A673 (cell line): ENCODE measurements around the gene SGPL1. TPM values are rescaled to one million over a fixed set of nuclear protein-coding genes. Genes with fewer than 3 reads are reported as not detected.

Source experiments
- BruUV-seq: library from RNA; stranded (reverse); fragments of 400-500 nt; replicated peaks from 2 replicates; lab custom pipeline; 2021; lab: Mats Ljungman, UMichigan
- CTCF ChIA-PET: fragments of 300-600 bp; sonication (Branson Sonifier 250); formaldehyde crosslinking; loops from one replicate; lab custom pipeline; 2022; ENCODE audit warnings: antibody characterized with exemption; lab: Charles Lee
- POLR2A ChIA-PET: fragments of 300-600 bp; sonication (Branson Sonifier 250); formaldehyde crosslinking; loops from one replicate; lab custom pipeline; 2022; ENCODE audit warnings: antibody characterized with exemption; ENCODE audit not compliant: low non-redundant PET; lab: Charles Lee
- DNase-seq: peaks from one replicate; pipeline ENCODE4 v3.0.0-alpha.2; 2015; ENCODE audit warnings: low spot score
- H3K27ac ChIP-seq: fragments of 200-600 bp; sonication (generic); 2 replicates; pipeline ENCODE4 v1.5.1; 2016; ENCODE audit warnings: mixed run types, low read depth, mild to moderate bottlenecking, mixed read lengths, antibody characterized with exemption, low read length; ENCODE audit not compliant: poor library complexity, severe bottlenecking
- H3K27me3 ChIP-seq: fragments of 200-600 bp; sonication (generic); replicated peaks from 2 replicates; pipeline ENCODE4 v1.6.1; 2017; ENCODE audit warnings: mixed run types, low read depth, mild to moderate bottlenecking, mixed read lengths, antibody characterized with exemption, low read length; ENCODE audit not compliant: insufficient read depth, poor library complexity
- H3K36me3 ChIP-seq: fragments of 200-600 bp; sonication (generic); 2 replicates; pipeline ENCODE4 v1.6.1; 2016; ENCODE audit warnings: mixed run types, mild to moderate bottlenecking, mixed read lengths, antibody characterized with exemption, low read length; ENCODE audit not compliant: insufficient read depth, poor library complexity, severe bottlenecking
- H3K4me1 ChIP-seq: fragments of 200-600 bp; sonication (generic); 2 replicates; pipeline ENCODE4 v1.6.1; 2017; ENCODE audit warnings: mixed run types, mild to moderate bottlenecking, mixed read lengths, antibody characterized with exemption, low read length; ENCODE audit not compliant: insufficient read depth, poor library complexity, severe bottlenecking
- H3K4me3 ChIP-seq: fragments of 200-600 bp; sonication (generic); 2 replicates; pipeline ENCODE4 v1.5.1; 2016; ENCODE audit warnings: low read depth, mixed run types, mild to moderate bottlenecking, mixed read lengths, low read length; ENCODE audit not compliant: poor library complexity, severe bottlenecking
- H3K9me3 ChIP-seq: fragments of 200-600 bp; sonication (generic); 2 replicates; pipeline ENCODE4 v1.6.1; 2016; ENCODE audit warnings: mixed run types, low read depth, mild to moderate bottlenecking, mixed read lengths, antibody characterized with exemption, low read length; ENCODE audit not compliant: poor library complexity, severe bottlenecking
- CTCF ChIP-seq: fragments of 300-800, 200-600 bp; sonication (generic); conservative IDR thresholded peaks from 2 replicates; pipeline ENCODE4 v1.5.1; 2017; ENCODE audit warnings: low read depth, mild to moderate bottlenecking, antibody characterized with exemption, low read length, moderate library complexity, mixed read lengths
- EZH2 ChIP-seq: fragments of 200-600 bp; sonication (generic); IDR thresholded peaks from 2 replicates; pipeline ENCODE4 v1.6.1; 2017; ENCODE audit warnings: borderline replicate concordance, low read depth, mild to moderate bottlenecking, mixed read lengths, antibody characterized with exemption, low read length; ENCODE audit not compliant: poor library complexity, severe bottlenecking
- intact Hi-C: fragments of 100-400 bp; cut with micrococcal nuclease; formaldehyde crosslinking; loops from one replicate; pipeline ENCODE4 v1.10.0; 2022; ENCODE audit not compliant: unreplicated experiment
- total RNA-seq: library from RNA; stranded (reverse); gene quantifications from 2 replicates; pipeline ENCODE4 v1.2.3, GENCODE V29; 2021

Gene SGPL1
- total RNA-seq, 1 experiment from 2014 or later = 48.6 TPM

DNA sequence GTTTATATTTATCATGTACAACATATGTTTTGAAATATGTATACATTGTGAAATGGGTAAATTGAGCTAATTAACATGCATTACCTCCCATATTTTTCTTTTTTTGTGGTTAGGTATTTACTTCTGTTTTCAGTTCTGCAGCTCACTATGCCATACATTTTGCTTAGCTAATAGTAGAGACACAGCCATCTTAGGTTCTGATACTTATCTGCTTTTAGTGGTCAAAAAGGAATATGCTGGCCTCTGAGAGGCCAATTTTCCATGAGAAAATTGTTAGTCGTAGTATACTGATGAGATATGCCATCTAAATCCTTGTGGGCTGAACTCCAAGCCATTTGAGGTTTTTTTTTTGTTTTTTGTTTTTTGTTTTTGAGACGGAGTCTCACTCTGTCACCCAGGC, 31.0 kb downstream of the SGPL1 start:
- BruUV-seq = no TSS peak
- no peak overlapping the region for H3K4me3 ChIP-seq
- DNase-seq = no peak
- TF ChIP-seq CTCF (no peak), EZH2 (no peak)
- POLR2A ChIA-PET = no interaction called here
- no peaks in the 10 kb centered on the region for H3K4me1 ChIP-seq
- CTCF ChIA-PET = no interaction called here
- no peaks in the 10 kb centered on the region for H3K9me3 ChIP-seq
- H3K27ac ChIP-seq = no peak overlapping the region
- intact Hi-C loops = no loop called here
- H3K36me3 ChIP-seq = no peaks in the 10 kb centered on the region
- H3K27me3 ChIP-seq = no peaks in the 10 kb centered on the region

DNA sequence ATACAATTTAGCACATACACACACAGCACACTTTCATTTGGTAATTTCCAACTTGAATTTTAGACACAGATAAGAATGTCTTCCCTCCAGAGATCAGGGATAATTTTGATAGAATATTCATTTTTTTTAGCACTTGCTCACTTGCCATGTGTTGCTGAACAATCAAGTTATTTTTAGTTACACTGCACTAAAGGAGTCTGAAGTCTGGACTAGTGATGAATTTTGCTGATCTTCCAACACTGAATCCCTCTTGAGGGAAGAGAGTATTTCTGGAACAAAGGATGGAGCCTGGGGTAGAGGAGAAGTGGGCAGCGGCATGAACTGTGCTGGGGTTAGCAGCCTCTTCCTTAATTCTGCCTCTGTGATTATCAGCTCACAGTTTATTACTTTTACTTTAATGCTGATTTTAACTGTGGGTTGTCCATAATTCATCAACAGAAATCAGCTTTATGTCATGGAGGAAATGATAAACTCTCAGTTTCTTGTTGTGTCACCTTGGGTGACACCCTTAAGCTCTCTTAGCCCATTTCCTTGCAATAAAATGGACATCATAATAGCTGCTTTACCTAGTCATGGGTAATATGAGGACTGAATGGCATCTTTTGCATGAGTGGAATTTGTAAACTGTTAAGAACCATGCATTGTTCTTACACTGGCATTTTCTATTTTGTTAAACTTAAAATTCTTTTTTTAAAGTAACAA, 32.1 kb downstream of the SGPL1 start:
- Histone ChIP-seq H3K9me3 (no peaks in the 10 kb centered on the region), H3K4me1 (no peaks in the 10 kb centered on the region), H3K4me3 (no peak overlapping the region), H3K27ac (no peak overlapping the region), H3K36me3 (no peaks in the 10 kb centered on the region), H3K27me3 (no peaks in the 10 kb centered on the region)
- no peak for DNase-seq
- POLR2A ChIA-PET = no interaction called here
- intact Hi-C loops = no loop called here
- BruUV-seq = no TSS peak
- CTCF ChIA-PET = no interaction called here
- TF ChIP-seq CTCF (no peak), EZH2 (no peak)

GRCh38 chr10:70849582-70850016, 33.9 kb downstream of the SGPL1 start:
- H3K36me3 ChIP-seq = peaks cover under 1% of the 10 kb centered on the region
- BruUV-seq = no TSS peak
- no peak overlapping the region for H3K27ac ChIP-seq
- no peaks in the 10 kb centered on the region for H3K4me1 ChIP-seq
- no peak for DNase-seq
- H3K9me3 ChIP-seq = no peaks in the 10 kb centered on the region
- intact Hi-C loops = no loop called here
- no peak overlapping the region for H3K4me3 ChIP-seq
- CTCF ChIA-PET = no interaction called here
- H3K27me3 ChIP-seq = no peaks in the 10 kb centered on the region
- TF ChIP-seq EZH2 (no peak), CTCF (no peak)
- POLR2A ChIA-PET = interaction anchor here (0.6 kb wide), 1 partner anchor 51 kb away, joined by 3 read pairs; no protein-coding TSS in a partner anchor
